ENCODE data around the gene ALDH3A1.
A peak's percentile ranks its signal among the peaks of the same experiment; 100 is the strongest.

Gene ALDH3A1

GRCh38 chr17:19740933-19741332, 7.2 kb downstream of the ALDH3A1 start:
- DNase-seq, result no peak

- no peak for DNase-seq
Measured at GRCh38 chr17:19739241-19740201, 8.6 kb downstream of the ALDH3A1 start.

GRCh38 chr17:19738757-19739156, 9.3 kb downstream of the ALDH3A1 start:
- DNase-seq, result no peak

- DNase-seq, result no peak
Measured at GRCh38 chr17:19738073-19738449, 10.0 kb downstream of the ALDH3A1 start.

GRCh38 chr17:19737305-19738072, 10.6 kb downstream of the ALDH3A1 start:
- DNase-seq, result no peak

- DNase-seq, result no peak
Measured at GRCh38 chr17:19736071-19736470, 12.0 kb downstream of the ALDH3A1 start.

GRCh38 chr17:19733953-19734526, 14.1 kb downstream of the ALDH3A1 start:
- DNase-seq, result no peak

- DNase-seq, result no peak
Measured at GRCh38 chr17:19731626-19732025, 16.5 kb downstream of the ALDH3A1 start.

GRCh38 chr17:19730843-19731242, 17.3 kb downstream of the ALDH3A1 start:
- no peak for DNase-seq

- no peak for DNase-seq
Measured at GRCh38 chr17:19729900-19730299, 18.2 kb downstream of the ALDH3A1 start.

- DNase-seq, result peak; percentile 54
Measured at GRCh38 chr17:19728084-19728495, 20.0 kb downstream of the ALDH3A1 start.

GRCh38 chr17:19727501-19728078, 20.5 kb downstream of the ALDH3A1 start:
- peak; percentile 52 for DNase-seq

GRCh38 chr17:19726631-19727376, 21.3 kb downstream of the ALDH3A1 start:
- DNase-seq, result no peak

- DNase-seq, result no peak
Measured at GRCh38 chr17:19725486-19725885, 22.6 kb downstream of the ALDH3A1 start.

- DNase-seq, result no peak
Measured at GRCh38 chr17:19724501-19725420, 23.3 kb downstream of the ALDH3A1 start.

- DNase-seq, result no peak
Measured at GRCh38 chr17:19723964-19724363, 24.1 kb downstream of the ALDH3A1 start.

GRCh38 chr17:19720631-19721426, 27.3 kb downstream of the ALDH3A1 start:
- DNase-seq, result no peak

- no peak for DNase-seq
Measured at GRCh38 chr17:19720210-19720475, 28.0 kb downstream of the ALDH3A1 start.

GRCh38 chr17:19719355-19720209, 28.5 kb downstream of the ALDH3A1 start:
- DNase-seq, result no peak

Data from NCI-H2029 treated with DMSO at 0.1 percent for 48 hours (cell line).